22Rv1 (cell line): ENCODE measurements around the gene FOLR1.

ENCODE experiments used
- CTCF ChIP-seq: fragments of 450-650 bp; IDR thresholded peaks from 2 replicates; pipeline ENCODE4 v1.5.1; 2017; ENCODE audit warnings: mild to moderate bottlenecking
- ZFX ChIP-seq: fragments of 450-650 bp; IDR thresholded peaks from 2 replicates; pipeline ENCODE4 v1.6.1; 2017; ENCODE audit warnings: antibody characterized with exemption, borderline replicate concordance

GRCh38 chr11:72154816-72155215, 37.1 kb upstream of the FOLR1 start:
- no peak for TF ChIP-seq CTCF
- TF ChIP-seq ZFX = no peak
